B cell (primary cell): ENCODE measurements around the gene IVNS1ABP.

Experiments used
- EZH2 ChIP-seq: IDR thresholded peaks from 2 replicates; pipeline ENCODE4 v1.6.1; 2012; ENCODE audit warnings: borderline replicate concordance, low read depth, mild to moderate bottlenecking, moderate library complexity, low read length; ENCODE audit not compliant: insufficient read depth, poor library complexity, severe bottlenecking
- TF ChIP-seq, protein P1 (sequence below): fragments of 200-600 bp; IDR thresholded peaks from one replicate; pipeline ENCODE4 v1.8.0; 2022; ENCODE audit warnings: antibody characterized with exemption, mild to moderate bottlenecking

DNA sequence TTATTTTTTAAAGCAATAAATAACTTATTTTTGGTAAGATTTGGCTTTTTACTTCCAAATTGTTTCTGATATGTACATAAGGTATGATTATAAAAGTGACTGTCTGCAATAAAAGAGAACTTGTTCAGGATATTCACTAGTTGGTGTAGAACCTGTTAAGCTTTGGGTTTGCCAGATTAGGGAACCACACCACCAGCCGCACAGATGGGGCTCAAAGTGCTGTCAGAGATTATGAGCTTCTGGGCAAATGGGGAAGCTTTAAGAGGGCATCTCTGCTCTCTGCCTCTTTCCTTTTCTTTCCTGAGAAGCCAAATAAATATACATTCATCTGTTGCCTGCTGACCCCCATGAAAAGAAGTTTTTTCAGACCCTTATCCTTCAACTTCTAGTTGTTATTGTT lies 25.4 kb downstream of the IVNS1ABP start:
- TF ChIP-seq, protein P1, sequence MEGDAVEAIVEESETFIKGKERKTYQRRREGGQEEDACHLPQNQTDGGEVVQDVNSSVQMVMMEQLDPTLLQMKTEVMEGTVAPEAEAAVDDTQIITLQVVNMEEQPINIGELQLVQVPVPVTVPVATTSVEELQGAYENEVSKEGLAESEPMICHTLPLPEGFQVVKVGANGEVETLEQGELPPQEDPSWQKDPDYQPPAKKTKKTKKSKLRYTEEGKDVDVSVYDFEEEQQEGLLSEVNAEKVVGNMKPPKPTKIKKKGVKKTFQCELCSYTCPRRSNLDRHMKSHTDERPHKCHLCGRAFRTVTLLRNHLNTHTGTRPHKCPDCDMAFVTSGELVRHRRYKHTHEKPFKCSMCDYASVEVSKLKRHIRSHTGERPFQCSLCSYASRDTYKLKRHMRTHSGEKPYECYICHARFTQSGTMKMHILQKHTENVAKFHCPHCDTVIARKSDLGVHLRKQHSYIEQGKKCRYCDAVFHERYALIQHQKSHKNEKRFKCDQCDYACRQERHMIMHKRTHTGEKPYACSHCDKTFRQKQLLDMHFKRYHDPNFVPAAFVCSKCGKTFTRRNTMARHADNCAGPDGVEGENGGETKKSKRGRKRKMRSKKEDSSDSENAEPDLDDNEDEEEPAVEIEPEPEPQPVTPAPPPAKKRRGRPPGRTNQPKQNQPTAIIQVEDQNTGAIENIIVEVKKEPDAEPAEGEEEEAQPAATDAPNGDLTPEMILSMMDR = no peak
- no peak for TF ChIP-seq EZH2
